GM20431 (cell line): Measurements from ENCODE around the gene VGLL4.

Source experiments
- in situ Hi-C: fragments of 300-500 bp; cut with MseI, MboI; formaldehyde crosslinking; loops from one replicate; pipeline ENCODE4 v1.15.0; 2020; ENCODE audit warnings: low sequenced_read_pairs; ENCODE audit not compliant: unreplicated experiment

Gene VGLL4

DNA sequence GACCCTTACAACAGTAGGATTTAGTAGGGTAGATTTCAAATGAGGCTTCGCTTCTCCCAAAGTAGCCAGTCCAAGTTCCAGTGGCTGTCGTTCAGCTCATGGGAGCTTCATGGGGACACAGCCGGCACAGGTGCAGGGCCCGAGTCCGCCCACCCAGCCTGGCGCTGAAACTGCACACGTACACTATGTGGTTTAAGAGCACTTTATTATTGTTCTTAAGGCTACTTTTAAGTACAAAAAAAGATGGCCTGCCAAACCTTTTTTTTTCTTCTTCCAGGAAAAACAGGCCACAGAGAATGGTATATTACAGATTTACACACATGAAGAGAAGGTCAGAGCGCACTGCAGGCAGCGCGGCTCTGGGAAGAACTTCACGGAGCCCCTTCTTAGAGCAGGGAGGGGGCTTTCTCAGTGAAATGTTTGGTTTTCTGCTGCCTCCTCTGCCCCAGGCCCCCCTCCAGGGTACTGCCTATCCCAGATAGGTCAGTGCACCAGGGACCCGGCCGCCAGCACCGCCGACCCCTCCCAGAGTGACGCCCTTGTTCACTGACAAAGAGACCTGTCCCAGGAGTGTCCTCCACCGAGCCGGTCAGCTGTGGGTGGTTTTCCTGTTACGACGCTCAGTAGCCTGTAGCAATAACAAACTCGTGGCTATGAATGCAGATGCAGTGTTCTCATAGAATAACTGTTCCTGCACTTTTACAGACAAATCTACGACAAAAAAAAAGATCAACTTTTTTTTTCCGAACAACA is 87.7 kb downstream of the VGLL4 start:
- in situ Hi-C loops = no loop called here

DNA sequence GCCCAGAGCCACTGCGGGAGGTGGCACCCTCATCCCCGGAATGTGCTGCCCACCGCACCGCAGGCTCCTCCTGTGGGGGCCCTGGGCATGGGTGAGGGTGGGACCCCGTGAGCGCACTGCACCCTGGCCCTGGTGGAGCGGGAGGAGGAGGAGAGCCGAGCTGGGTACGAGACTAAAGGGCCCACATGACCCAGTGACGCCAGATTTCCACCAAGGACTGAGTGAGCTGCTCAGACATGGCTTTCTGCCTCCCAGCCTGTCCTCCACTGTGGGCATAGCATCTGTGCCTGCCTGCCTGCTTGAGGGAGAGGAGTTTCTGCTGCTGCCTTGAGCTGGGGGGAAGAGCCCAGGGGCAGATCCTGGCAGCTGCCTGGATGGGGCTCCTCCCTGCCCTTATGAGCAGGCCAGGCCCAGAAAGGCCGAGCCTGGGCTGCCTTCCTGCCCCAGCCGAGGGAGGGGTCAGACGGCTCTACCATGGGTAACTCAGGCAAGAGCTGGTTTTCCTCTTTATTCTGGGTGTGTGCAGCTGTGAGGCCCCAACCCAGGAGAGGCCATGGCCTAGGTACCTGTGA is 88.4 kb downstream of the VGLL4 start:
- in situ Hi-C loops = no loop called here

DNA sequence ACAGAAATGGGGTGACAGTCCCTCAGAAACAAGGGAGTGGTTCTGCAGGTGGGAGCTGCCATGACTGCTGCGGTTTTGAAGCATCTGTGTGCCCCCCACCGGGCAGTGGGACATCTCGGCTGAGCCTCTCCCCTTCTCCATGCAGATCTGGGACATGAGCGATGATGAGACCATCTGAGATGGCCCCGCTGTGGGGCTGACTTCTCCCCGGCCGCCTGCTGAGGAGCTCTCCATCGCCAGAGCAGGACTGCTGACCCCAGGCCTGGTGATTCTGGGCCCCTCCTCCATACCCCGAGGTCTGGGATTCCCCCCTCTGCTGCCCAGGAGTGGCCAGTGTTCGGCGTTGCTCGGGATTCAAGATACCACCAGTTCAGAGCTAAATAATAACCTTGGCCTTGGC is 89.0 kb downstream of the VGLL4 start:
- in situ Hi-C loops = no loop called here

GRCh38 chr3:11554236-11554610 is 89.5 kb downstream of the VGLL4 start:
- in situ Hi-C loops = no loop called here

DNA sequence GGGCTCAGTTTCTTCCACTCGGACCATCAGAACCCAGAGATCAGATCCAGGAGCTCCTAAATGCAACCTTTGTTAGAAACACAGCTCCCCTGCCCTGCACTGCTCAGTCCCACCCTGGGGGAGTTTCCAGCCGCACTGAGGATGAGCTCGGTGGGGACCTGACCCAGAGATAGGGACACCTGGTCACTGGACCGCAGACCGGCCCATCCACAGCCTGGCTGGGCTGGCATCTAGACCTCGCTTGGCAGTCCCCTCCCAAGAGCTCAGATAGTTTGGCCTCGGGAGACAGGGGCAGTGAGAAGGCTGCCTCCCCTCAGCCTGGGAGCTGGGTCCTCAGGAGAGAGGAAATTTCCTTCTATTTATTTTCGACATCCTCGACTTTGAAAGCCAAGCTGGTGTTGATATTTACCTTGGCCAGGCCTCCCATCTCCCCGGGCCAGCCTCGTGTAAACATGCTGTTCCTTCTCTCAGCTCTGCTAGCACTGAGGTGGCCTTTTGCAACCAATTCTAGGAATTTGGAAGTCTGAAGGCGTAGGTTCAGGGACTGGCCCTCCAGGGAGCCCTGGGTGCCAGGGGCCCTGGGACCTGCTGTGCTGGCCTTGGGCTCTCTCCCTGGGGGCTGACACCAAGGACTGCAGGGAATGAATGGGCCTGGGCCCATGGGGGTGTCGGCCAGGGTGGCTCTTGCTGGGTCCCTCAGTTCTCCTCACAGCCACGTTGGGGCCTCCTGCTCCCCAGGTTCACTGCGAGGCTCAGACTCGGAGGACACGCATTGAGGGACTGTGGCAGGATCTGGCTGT is 90.1 kb downstream of the VGLL4 start:
- in situ Hi-C loops = no loop called here

DNA sequence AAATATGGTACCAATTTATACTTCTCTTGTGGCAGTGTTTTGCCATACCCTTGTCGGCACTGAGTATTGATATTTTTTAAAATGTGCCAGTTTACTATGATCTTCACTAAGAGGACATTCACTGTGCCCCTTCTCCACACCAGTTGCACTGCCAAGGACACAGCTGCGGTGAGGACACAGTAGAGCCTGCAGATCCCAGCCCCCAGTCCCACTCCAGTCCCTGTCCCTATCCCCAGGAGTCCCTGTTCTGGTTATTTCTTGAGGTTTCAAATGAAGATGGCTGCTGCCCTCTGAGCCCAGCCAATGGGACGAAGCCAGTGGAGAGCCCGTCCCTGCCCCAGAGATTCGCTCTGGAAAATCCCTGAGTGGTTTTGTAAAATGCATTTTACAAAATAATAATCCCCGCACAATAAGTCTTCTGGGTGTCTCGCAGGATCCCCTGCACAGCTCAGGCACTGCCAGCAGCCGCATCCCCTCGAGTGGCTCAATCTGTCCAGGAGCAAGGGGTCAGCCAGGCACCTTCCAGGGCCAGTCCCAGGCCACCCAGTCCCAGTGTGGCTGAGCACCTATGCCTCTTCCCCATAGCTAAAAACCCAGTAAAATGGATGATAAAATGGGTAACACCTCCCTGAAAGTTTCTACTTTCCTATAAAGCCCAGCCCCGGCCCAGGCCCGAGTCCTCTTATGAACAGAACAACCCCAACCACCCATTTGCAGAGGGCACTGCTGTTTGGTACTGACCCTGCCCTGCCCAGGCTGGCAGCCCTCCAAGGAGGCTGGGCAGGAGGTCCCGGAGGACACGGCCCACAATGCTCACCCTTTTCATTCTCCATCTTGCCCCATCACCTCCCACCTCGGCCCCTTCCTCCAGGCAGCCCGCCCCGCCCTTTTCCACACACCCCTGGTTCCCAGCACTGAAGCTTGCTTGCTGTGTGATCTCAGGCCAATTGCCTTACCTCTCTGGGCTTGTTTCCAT is 91.1 kb downstream of the VGLL4 start:
- in situ Hi-C loops = no loop called here

DNA sequence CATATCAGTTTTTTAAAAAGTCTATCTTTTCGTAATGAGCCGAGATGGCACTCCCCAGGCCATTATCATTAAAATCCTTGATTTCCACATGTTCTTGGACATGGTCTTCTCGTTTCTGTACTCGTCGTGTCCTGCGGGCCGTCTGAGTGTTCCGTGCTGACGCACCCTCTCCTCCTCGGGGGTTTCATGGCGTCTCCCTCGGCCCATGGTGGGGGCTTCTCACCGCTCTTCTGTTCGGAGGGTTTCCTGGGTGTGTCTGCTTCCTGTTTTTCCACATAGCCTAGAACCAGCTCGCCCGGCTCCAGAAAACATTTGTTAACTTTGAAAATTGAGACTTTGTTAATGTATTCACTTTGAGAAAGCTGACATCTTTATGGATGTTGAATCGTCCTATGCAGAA is 92.7 kb downstream of the VGLL4 start:
- in situ Hi-C loops = no loop called here

GRCh38 chr3:11549580-11550140 is 94.1 kb downstream of the VGLL4 start:
- in situ Hi-C loops = no loop called here

- in situ Hi-C loops = no loop called here
Measured at GRCh38 chr3:11548721-11549131, 95.0 kb downstream of the VGLL4 start.

DNA sequence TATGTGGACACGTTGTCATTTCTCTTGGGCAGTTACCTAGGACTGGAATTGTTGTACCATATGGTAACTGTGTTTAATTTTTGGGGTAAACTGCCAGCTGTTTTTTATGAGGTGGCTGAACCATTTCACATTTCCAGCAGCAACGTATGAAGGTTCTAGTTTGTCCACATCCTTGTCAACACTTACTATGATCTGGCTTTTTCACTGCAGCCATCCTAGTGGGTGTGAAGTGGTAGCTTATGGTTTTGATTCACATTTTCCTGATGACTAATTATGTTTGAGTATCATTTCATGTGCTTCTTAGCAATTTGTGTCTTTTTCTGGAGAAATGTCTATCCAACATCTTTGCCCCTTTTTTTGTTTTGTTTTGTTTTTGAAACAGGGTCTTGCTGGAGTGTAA is 96.2 kb downstream of the VGLL4 start:
- in situ Hi-C loops = no loop called here

DNA sequence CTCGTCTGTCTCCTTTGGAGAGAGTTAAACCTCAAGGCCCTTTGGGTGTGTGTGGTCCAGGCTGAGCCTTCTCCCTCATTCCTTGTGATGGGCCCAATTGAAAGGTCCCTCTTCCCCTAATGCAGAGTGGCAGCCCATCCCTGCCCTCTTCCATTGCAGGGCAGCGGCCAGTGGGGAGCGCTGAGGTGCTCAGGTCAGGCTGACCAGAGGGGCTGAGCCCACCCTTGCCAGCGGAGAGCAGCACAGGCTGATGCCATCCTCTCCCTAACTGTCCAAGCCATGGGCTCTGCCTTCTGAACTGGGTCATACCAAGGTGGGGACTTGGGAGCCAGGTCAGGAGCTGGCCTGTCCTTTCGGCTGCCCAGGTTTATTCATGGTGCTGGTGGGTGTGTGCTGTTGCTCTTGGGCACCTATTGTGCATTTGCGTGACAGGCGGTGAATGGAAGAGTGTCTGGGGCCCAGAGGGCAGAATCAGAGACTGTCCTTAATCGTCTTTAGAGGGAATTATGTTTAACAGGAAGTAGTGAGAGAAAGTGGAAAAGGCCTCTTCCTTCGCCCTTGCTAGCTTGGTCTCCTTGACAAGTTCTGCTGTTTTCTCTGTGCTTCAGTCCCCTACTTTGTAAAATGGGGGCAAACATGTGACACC is 96.9 kb downstream of the VGLL4 start:
- in situ Hi-C loops = no loop called here

- in situ Hi-C loops = no loop called here
Measured at GRCh38 chr3:11545186-11545851, 98.4 kb downstream of the VGLL4 start.

- in situ Hi-C loops = no loop called here
Measured at GRCh38 chr3:11544412-11545181, 99.1 kb downstream of the VGLL4 start.

DNA sequence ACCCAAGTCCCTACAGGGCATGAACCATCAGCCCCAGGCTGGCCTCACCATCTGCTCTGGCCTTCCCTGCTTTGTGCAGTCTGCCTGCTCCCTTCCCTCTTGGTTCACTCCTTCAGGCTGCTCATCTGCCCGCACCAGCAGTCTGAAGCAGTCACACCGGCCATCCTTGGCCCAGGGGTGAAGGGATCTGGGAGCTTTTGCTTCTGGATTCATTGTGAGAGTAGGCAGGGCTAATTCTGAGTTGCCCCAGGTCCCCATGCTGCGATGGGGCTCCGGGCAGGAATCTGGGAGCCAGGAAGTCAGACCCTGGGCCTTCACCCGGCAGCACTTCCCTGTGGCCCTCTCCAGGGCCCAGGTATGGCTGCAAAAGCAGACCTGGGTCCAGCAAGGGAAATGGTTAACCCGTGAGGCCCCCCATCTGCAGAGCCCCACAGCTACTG is 99.7 kb downstream of the VGLL4 start:
- in situ Hi-C loops = no loop called here

DNA sequence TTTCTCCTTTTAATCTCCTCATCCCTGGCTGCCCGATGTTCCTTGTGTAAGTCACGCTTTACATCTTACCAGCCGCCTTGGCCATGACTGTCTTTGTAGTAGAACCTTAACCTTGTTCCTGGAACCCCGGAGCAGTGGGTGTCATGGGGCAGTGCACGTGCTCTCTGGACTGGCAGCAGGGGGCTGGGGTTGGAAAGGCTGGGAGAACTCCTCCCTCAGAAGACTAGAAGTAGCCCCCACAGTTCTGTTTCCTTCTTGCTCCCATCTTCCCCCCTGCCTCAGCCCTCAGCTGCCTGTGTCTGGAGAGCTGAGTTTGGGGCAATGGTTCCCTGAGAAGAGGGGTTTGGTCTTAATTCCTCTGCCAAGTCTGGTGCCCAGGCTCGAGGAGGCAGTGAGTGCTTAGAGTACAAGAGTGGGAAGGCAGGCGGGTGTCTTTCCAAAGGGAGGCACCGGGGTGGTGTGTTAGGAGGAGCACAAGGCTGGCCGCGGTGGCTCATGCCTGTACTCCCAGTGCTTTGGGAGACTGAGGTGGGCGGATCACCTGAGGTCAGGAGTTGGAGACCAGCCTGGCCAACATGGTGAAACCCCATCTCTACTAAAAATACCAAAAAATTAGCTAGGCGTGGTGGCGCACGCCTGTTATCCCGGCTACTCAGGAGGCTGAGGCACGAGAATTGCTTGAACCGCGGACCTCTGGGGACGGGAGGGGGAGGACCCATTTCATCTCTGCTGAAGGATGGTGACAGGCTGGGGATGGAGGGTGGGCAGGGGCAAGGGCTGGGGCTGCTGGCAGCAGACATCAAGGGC is 100.4 kb downstream of the VGLL4 start:
- in situ Hi-C loops = no loop called here

- in situ Hi-C loops = no loop called here
Measured at GRCh38 chr3:11542551-11542950, 101.2 kb downstream of the VGLL4 start.
